Osteocyte (in vitro differentiated cells): ENCODE measurements around the gene PDE4D. TPM values are rescaled to one million over a fixed set of nuclear protein-coding genes. Genes with fewer than 3 reads are reported as not detected.
A peak's percentile ranks its signal among the peaks of the same experiment; 100 is the strongest.

Source experiments
- DNase-seq: peaks from one replicate; pipeline ENCODE4 v3.0.0; 2021; ENCODE audit warnings: mixed read lengths; ENCODE audit not compliant: unreplicated experiment; ENCODE audit errors: extremely low spot score
- H3K27ac Mint-ChIP-seq: one replicate; pipeline ENCODE4 v1.8.0; 2021; ENCODE audit warnings: mild to moderate bottlenecking, mixed read lengths; ENCODE audit not compliant: unreplicated experiment
- H3K27me3 Mint-ChIP-seq: one replicate; pipeline ENCODE4 v1.8.0; 2021; ENCODE audit warnings: mixed read lengths; ENCODE audit not compliant: unreplicated experiment
- H3K36me3 Mint-ChIP-seq: one replicate; pipeline ENCODE4 v1.8.0; 2021; ENCODE audit warnings: mixed read lengths; ENCODE audit not compliant: unreplicated experiment
- H3K4me1 Mint-ChIP-seq: one replicate; pipeline ENCODE4 v1.8.0; 2021; ENCODE audit warnings: mixed read lengths; ENCODE audit not compliant: unreplicated experiment
- H3K4me3 Mint-ChIP-seq: one replicate; pipeline ENCODE4 v1.8.0; 2021; ENCODE audit warnings: mild to moderate bottlenecking, moderate library complexity, mixed read lengths; ENCODE audit not compliant: unreplicated experiment
- H3K9me3 Mint-ChIP-seq: one replicate; pipeline ENCODE4 v1.8.0; 2021; ENCODE audit warnings: mixed read lengths; ENCODE audit not compliant: unreplicated experiment
- total RNA-seq: library from RNA; stranded (reverse); gene quantifications from 2 replicates; pipeline ENCODE4 v1.2.1, GENCODE V29; 2021
- TF ChIP-seq, protein P1 (sequence below): fragments of 200-600 bp; sonication (generic); IDR thresholded peaks from 2 replicates; pipeline ENCODE4 v1.5.0; 2021; ENCODE audit warnings: antibody characterized with exemption, mild to moderate bottlenecking, moderate library complexity

PDE4D gene
- total RNA-seq, 1 donor from 2014 or later = 24.2 TPM

GRCh38 chr5:59274106-59274636 lies 619.4 kb downstream of the PDE4D start:
- H3K36me3 Mint-ChIP-seq = no peaks in the 10 kb centered on the region
- DNase-seq = no peak
- H3K4me1 Mint-ChIP-seq = peaks cover 51% of the 10 kb centered on the region
- peak overlapping the region; percentile 51 for H3K4me3 Mint-ChIP-seq
- H3K27ac Mint-ChIP-seq = peak overlapping the region; percentile 64
- TF ChIP-seq, protein P1, sequence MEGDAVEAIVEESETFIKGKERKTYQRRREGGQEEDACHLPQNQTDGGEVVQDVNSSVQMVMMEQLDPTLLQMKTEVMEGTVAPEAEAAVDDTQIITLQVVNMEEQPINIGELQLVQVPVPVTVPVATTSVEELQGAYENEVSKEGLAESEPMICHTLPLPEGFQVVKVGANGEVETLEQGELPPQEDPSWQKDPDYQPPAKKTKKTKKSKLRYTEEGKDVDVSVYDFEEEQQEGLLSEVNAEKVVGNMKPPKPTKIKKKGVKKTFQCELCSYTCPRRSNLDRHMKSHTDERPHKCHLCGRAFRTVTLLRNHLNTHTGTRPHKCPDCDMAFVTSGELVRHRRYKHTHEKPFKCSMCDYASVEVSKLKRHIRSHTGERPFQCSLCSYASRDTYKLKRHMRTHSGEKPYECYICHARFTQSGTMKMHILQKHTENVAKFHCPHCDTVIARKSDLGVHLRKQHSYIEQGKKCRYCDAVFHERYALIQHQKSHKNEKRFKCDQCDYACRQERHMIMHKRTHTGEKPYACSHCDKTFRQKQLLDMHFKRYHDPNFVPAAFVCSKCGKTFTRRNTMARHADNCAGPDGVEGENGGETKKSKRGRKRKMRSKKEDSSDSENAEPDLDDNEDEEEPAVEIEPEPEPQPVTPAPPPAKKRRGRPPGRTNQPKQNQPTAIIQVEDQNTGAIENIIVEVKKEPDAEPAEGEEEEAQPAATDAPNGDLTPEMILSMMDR = no peak
- H3K27me3 Mint-ChIP-seq = no peaks in the 10 kb centered on the region
- H3K9me3 Mint-ChIP-seq = no peaks in the 10 kb centered on the region

GRCh38 chr5:59272809-59273427 lies 620.6 kb downstream of the PDE4D start:
- Mint-ChIP-seq H3K27ac (peak overlapping the region; percentile 27), H3K27me3 (no peaks in the 10 kb centered on the region), H3K36me3 (no peaks in the 10 kb centered on the region), H3K4me1 (peaks cover 46% of the 10 kb centered on the region), H3K4me3 (peak overlapping the region; percentile 9), H3K9me3 (no peaks in the 10 kb centered on the region)
- TF ChIP-seq, protein P1 = no peak
- DNase-seq = no peak

- no peak for DNase-seq
- no peak overlapping the region for H3K4me3 Mint-ChIP-seq
- no peaks in the 10 kb centered on the region for H3K9me3 Mint-ChIP-seq
- TF ChIP-seq, protein P1 = no peak
- no peaks in the 10 kb centered on the region for H3K27me3 Mint-ChIP-seq
- H3K36me3 Mint-ChIP-seq = no peaks in the 10 kb centered on the region
- H3K4me1 Mint-ChIP-seq = peaks cover 34% of the 10 kb centered on the region
- H3K27ac Mint-ChIP-seq = no peak overlapping the region
Observed at GRCh38 chr5:59268756-59269415, 624.6 kb downstream of the PDE4D start.

GRCh38 chr5:59267033-59267432 lies 626.5 kb downstream of the PDE4D start:
- TF ChIP-seq, protein P1 = no peak
- DNase-seq = no peak
- no peaks in the 10 kb centered on the region for H3K9me3 Mint-ChIP-seq
- H3K4me1 Mint-ChIP-seq = peaks cover 26% of the 10 kb centered on the region
- H3K36me3 Mint-ChIP-seq = no peaks in the 10 kb centered on the region
- no peaks in the 10 kb centered on the region for H3K27me3 Mint-ChIP-seq
- H3K4me3 Mint-ChIP-seq = no peak overlapping the region
- H3K27ac Mint-ChIP-seq = peak overlapping the region; percentile 27

- peaks cover 26% of the 10 kb centered on the region for H3K4me1 Mint-ChIP-seq
- no peak overlapping the region for H3K4me3 Mint-ChIP-seq
- H3K27ac Mint-ChIP-seq = peak overlapping the region; percentile 23
- TF ChIP-seq, protein P1 = no peak
- H3K27me3 Mint-ChIP-seq = no peaks in the 10 kb centered on the region
- no peaks in the 10 kb centered on the region for H3K36me3 Mint-ChIP-seq
- DNase-seq = no peak
- H3K9me3 Mint-ChIP-seq = no peaks in the 10 kb centered on the region
Observed at GRCh38 chr5:59266410-59266809, 627.1 kb downstream of the PDE4D start.
